ENCODE data around the gene HSPA12B. TPM values are rescaled to one million over a fixed set of nuclear protein-coding genes. Genes with fewer than 3 reads are reported as not detected.
A peak's percentile ranks its signal among the peaks of the same experiment; 100 is the strongest.

HSPA12B gene
- total RNA-seq, 2 donors from 2014 or later = 11.2 to 13.4 TPM

DNA sequence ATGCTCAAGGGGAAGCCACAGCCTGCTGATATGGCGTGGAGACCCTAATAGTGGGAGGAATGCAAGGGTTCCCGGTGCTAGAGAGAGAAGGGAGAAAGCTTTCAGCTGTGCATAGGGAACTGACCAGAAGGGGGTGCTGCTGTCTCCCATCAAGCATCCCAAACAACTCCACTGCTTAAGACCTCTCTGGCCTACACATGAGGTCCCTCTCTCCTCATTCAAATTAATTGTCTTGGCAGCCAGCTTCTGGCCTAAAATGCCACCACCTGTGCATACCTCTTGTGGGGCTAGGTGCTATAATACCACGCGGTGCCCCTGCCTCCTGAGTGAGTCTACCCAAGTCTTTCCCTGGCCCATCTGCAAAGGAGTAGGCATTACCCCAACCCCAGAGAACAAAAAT is 20.6 kb downstream of the HSPA12B start:
- DNase-seq (ENCODE audit: low spot score) = peak; percentile 73
- Histone ChIP-seq H3K4me1 (peaks cover 0 to 29% of the 10 kb centered on the region in 2 donors), H3K36me3 (no peaks in the 10 kb centered on the region), H3K27me3 (no peaks in the 10 kb centered on the region), H3K9me3 (no peaks in the 10 kb centered on the region), H3K4me3 (no peak overlapping the region), H3K27ac (no peak overlapping the region)
- TF ChIP-seq, protein P1, sequence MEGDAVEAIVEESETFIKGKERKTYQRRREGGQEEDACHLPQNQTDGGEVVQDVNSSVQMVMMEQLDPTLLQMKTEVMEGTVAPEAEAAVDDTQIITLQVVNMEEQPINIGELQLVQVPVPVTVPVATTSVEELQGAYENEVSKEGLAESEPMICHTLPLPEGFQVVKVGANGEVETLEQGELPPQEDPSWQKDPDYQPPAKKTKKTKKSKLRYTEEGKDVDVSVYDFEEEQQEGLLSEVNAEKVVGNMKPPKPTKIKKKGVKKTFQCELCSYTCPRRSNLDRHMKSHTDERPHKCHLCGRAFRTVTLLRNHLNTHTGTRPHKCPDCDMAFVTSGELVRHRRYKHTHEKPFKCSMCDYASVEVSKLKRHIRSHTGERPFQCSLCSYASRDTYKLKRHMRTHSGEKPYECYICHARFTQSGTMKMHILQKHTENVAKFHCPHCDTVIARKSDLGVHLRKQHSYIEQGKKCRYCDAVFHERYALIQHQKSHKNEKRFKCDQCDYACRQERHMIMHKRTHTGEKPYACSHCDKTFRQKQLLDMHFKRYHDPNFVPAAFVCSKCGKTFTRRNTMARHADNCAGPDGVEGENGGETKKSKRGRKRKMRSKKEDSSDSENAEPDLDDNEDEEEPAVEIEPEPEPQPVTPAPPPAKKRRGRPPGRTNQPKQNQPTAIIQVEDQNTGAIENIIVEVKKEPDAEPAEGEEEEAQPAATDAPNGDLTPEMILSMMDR (IDR thresholded peaks at IDR 0.05) = peak; percentile 49 to 81

- no peak overlapping the region for H3K4me3 ChIP-seq
- H3K36me3 ChIP-seq = no peaks in the 10 kb centered on the region
- H3K9me3 ChIP-seq = no peaks in the 10 kb centered on the region
- DNase-seq (ENCODE audit: low spot score) = no peak
- TF ChIP-seq, protein P1 (IDR thresholded peaks at IDR 0.05) = no peak
- no peaks in the 10 kb centered on the region for H3K27me3 ChIP-seq
- peaks cover 0 to 29% of the 10 kb centered on the region in 2 donors for H3K4me1 ChIP-seq
- H3K27ac ChIP-seq = no peak overlapping the region
These were observed 21.2 kb downstream of the HSPA12B start for GRCh38 chr20:3753501-3754275.

GRCh38 chr20:3754276-3754630 is 21.8 kb downstream of the HSPA12B start:
- Histone ChIP-seq H3K27ac (no peak overlapping the region), H3K4me1 (peaks cover 0 to 29% of the 10 kb centered on the region in 2 donors), H3K9me3 (no peaks in the 10 kb centered on the region), H3K27me3 (no peaks in the 10 kb centered on the region), H3K36me3 (no peaks in the 10 kb centered on the region), H3K4me3 (no peak overlapping the region)
- TF ChIP-seq, protein P1 (IDR thresholded peaks at IDR 0.05) = no peak
- DNase-seq (ENCODE audit: low spot score) = no peak

GRCh38 chr20:3755269-3755668 is 22.8 kb downstream of the HSPA12B start:
- peaks cover 0 to 18% of the 10 kb centered on the region in 2 donors for H3K4me1 ChIP-seq
- no peaks in the 10 kb centered on the region for H3K9me3 ChIP-seq
- H3K27ac ChIP-seq = no peak overlapping the region

DNA sequence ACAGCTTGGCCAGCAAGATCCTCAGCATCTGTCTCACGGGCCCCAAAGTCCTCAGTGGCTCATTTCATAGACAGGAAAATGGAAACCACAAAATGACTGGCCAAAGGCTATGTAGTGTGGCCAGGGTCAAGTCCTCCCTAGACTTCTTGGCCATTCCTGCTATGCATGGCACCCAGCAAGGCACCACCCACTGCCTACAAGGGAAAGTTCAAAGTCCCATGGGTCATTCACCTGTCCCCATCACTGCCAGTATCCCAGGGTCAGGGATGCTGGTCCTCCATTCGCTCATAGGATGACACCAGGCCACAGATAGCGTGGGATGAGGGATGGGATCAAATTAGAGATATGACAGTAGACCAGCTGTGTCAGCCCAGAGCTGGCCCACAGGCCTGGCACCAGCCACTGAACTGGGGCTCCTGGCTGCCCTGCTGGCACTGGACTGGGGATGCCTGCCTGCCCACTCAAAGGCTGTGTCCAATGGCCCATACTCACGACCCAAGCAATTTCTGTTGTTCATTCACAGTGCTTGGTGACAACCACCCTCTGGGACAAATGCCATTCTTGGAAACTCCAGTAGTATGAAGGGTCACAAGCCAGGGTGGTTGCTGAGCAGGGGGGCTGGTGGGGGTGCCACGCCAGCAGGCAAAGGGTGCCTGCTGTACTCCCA is 23.5 kb downstream of the HSPA12B start:
- no peaks in the 10 kb centered on the region for H3K36me3 ChIP-seq
- no peak for DNase-seq (ENCODE audit: low spot score)

More at GRCh38 chr20:3755269-3755668, 22.8 kb downstream of the HSPA12B start:
- no peaks in the 10 kb centered on the region for H3K27me3 ChIP-seq
- H3K36me3 ChIP-seq = no peaks in the 10 kb centered on the region
- H3K4me3 ChIP-seq = no peak overlapping the region
- TF ChIP-seq, protein P1 (IDR thresholded peaks at IDR 0.05) = no peak
- no peak for DNase-seq (ENCODE audit: low spot score)

More for the DNA sequence above, 23.5 kb downstream of the HSPA12B start:
- Histone ChIP-seq H3K9me3 (no peaks in the 10 kb centered on the region), H3K27ac (no peak overlapping the region), H3K27me3 (no peaks in the 10 kb centered on the region), H3K4me3 (no peak overlapping the region), H3K4me1 (peaks cover 0 to 17% of the 10 kb centered on the region in 2 donors)
- TF ChIP-seq, protein P1 (IDR thresholded peaks at IDR 0.05) = no peak
